H9 (cell line): Measurements from ENCODE around the gene FUT1. TPM values are rescaled to one million over a fixed set of nuclear protein-coding genes. Genes with fewer than 3 reads are reported as not detected.

Source experiments
- DNase-seq: peaks from one replicate; pipeline ENCODE4 v3.0.0-alpha.2; 2017
- H2AFZ ChIP-seq: one replicate; pipeline ENCODE4 v1.6.1; 2013; ENCODE audit warnings: mild to moderate bottlenecking, low read length, control low read depth, moderate library complexity
- H2AK5ac ChIP-seq: 2 replicates; pipeline ENCODE4 v1.6.1; 2013; ENCODE audit warnings: low read length, control low read depth, mixed read lengths; ENCODE audit not compliant: insufficient read length
- H2BK120ac ChIP-seq: one replicate; pipeline ENCODE4 v1.6.1; 2013; ENCODE audit warnings: low read depth, mild to moderate bottlenecking, low read length, control low read depth, inconsistent platforms; ENCODE audit not compliant: poor library complexity, severe bottlenecking
- H2BK12ac ChIP-seq: 2 replicates; pipeline ENCODE4 v1.6.1; 2013; ENCODE audit warnings: low read length, control low read depth, mixed read lengths, low read depth; ENCODE audit not compliant: insufficient read length
- H2BK15ac ChIP-seq: 2 replicates; pipeline ENCODE4 v1.6.1; 2013; ENCODE audit warnings: low read depth, low read length, control low read depth
- H2BK20ac ChIP-seq: one replicate; pipeline ENCODE4 v1.6.1; 2013; ENCODE audit warnings: low read depth, mild to moderate bottlenecking, low read length, control low read depth, inconsistent platforms; ENCODE audit not compliant: poor library complexity, severe bottlenecking
- H2BK5ac ChIP-seq: 2 replicates; pipeline ENCODE4 v1.6.1; 2013; ENCODE audit warnings: low read length, control low read depth, mixed read lengths; ENCODE audit not compliant: insufficient read length
- H3K14ac ChIP-seq: 2 replicates; pipeline ENCODE4 v1.6.1; 2013; ENCODE audit warnings: low read length, control low read depth; ENCODE audit not compliant: insufficient read depth
- H3K18ac ChIP-seq: 2 replicates; pipeline ENCODE4 v1.6.1; 2013; ENCODE audit warnings: low read depth, mild to moderate bottlenecking, mixed read lengths, low read length, control low read depth; ENCODE audit not compliant: insufficient read length
- H3K23ac ChIP-seq: 2 replicates; pipeline ENCODE4 v1.6.1; 2013; ENCODE audit warnings: low read length, control low read depth, mixed read lengths, low read depth; ENCODE audit not compliant: insufficient read length
- H3K23me2 ChIP-seq: 2 replicates; pipeline ENCODE4 v1.6.1; 2013; ENCODE audit warnings: low read depth, mild to moderate bottlenecking, mixed read lengths, low read length, control low read depth; ENCODE audit not compliant: insufficient read length, poor library complexity, severe bottlenecking
- H3K27ac ChIP-seq: 2 replicates; pipeline ENCODE4 v1.5.1; 2013; ENCODE audit warnings: low read length, control low read depth, mixed read lengths, low read depth; ENCODE audit not compliant: insufficient read length
- H3K27me3 ChIP-seq: 2 replicates; pipeline ENCODE4 v1.6.1; 2013; ENCODE audit warnings: low read length, control low read depth, inconsistent platforms; ENCODE audit not compliant: insufficient read depth
- H3K4ac ChIP-seq: 2 replicates; pipeline ENCODE4 v1.6.1; 2013; ENCODE audit warnings: low read depth, mild to moderate bottlenecking, control low read depth, inconsistent platforms, low read length, moderate library complexity
- H3K4me1 ChIP-seq: 2 replicates; pipeline ENCODE4 v1.6.1; 2013; ENCODE audit warnings: low read length, control low read depth, inconsistent platforms; ENCODE audit not compliant: insufficient read depth
- H3K4me2 ChIP-seq: 2 replicates; pipeline ENCODE4 v1.6.1; 2013; ENCODE audit warnings: low read length, control low read depth, mixed read lengths; ENCODE audit not compliant: insufficient read length, insufficient read depth
- H3K56ac ChIP-seq: 2 replicates; pipeline ENCODE4 v1.6.1; 2013; ENCODE audit warnings: low read depth, mild to moderate bottlenecking, mixed read lengths, low read length, control low read depth; ENCODE audit not compliant: insufficient read length
- H3K79me1 ChIP-seq: 2 replicates; pipeline ENCODE4 v1.6.1; 2013; ENCODE audit warnings: low read depth, mild to moderate bottlenecking, moderate library complexity, low read length, control low read depth, inconsistent platforms; ENCODE audit not compliant: insufficient read depth, poor library complexity, severe bottlenecking
- H3K79me2 ChIP-seq: 2 replicates; pipeline ENCODE4 v1.6.1; 2013; ENCODE audit warnings: low read length, control low read depth, inconsistent platforms; ENCODE audit not compliant: insufficient read depth
- H3K9ac ChIP-seq: 2 replicates; pipeline ENCODE4 v1.6.1; 2013; ENCODE audit warnings: low read length, control low read depth, mixed read lengths; ENCODE audit not compliant: insufficient read length; ENCODE audit errors: extremely low read depth
- H3K9me3 ChIP-seq: one replicate; pipeline ENCODE4 v1.6.1; 2013; ENCODE audit warnings: low read depth, low read length, inconsistent platforms; ENCODE audit not compliant: control insufficient read depth
- H3T11ph ChIP-seq: one replicate; pipeline ENCODE4 v1.6.1; 2013; ENCODE audit warnings: mild to moderate bottlenecking, low read length, control low read depth, inconsistent platforms
- H4K20me1 ChIP-seq: one replicate; pipeline ENCODE4 v1.6.1; 2013; ENCODE audit not compliant: control insufficient read depth, insufficient read length, insufficient read depth
- H4K5ac ChIP-seq: 2 replicates; pipeline ENCODE4 v1.6.1; 2013; ENCODE audit warnings: low read depth, mild to moderate bottlenecking, mixed read lengths, low read length, control low read depth; ENCODE audit not compliant: insufficient read length
- H4K8ac ChIP-seq: replicated peaks from 2 replicates; pipeline ENCODE4 v1.6.1; 2013; ENCODE audit warnings: low read length, control low read depth, mixed read lengths, low read depth; ENCODE audit not compliant: insufficient read length
- H4K91ac ChIP-seq: 2 replicates; pipeline ENCODE4 v1.6.1; 2013; ENCODE audit warnings: low read depth, mild to moderate bottlenecking, moderate library complexity, mixed read lengths, low read length, control low read depth; ENCODE audit not compliant: insufficient read length
- H3K27ac Mint-ChIP-seq, 3 experiments: 2 replicates in 2 of 3; 3 replicates in 1 of 3; pipeline ENCODE4 v1.8.0; 2020 to 2021; ENCODE audit warnings: mixed read lengths in 3 of 3, mild to moderate bottlenecking in 1 of 3, moderate library complexity in 1 of 3
- H3K27me3 Mint-ChIP-seq: 2 replicates; pipeline ENCODE4 v1.8.0; 2021; ENCODE audit warnings: low read depth, mild to moderate bottlenecking, moderate library complexity, mixed read lengths
- H3K36me3 Mint-ChIP-seq, 3 experiments: 2 replicates in 2 of 3; 3 replicates in 1 of 3; pipeline ENCODE4 v1.8.0; 2020 to 2021; ENCODE audit warnings: low read depth in 3 of 3, mixed read lengths in 3 of 3; ENCODE audit not compliant: insufficient read depth in 1 of 3
- H3K4me1 Mint-ChIP-seq, 2 experiments: 2 replicates each; pipeline ENCODE4 v1.8.0; 2020; ENCODE audit warnings: mixed read lengths in 2 of 2
- H3K4me3 Mint-ChIP-seq, 2 experiments: 2 replicates in 1 of 2; 3 replicates in 1 of 2; pipeline ENCODE4 v1.8.0; 2020 to 2021; ENCODE audit warnings: mild to moderate bottlenecking in 2 of 2, mixed read lengths in 2 of 2, moderate library complexity in 1 of 2
- H3K9me3 Mint-ChIP-seq, 2 experiments: 2 replicates in 1 of 2; 3 replicates in 1 of 2; pipeline ENCODE4 v1.8.0; 2020; ENCODE audit warnings: mild to moderate bottlenecking in 2 of 2, mixed read lengths in 2 of 2, moderate library complexity in 1 of 2
- CTCF ChIP-seq: fragments of 200-600 bp; sonication (generic); conservative IDR thresholded peaks from 3 replicates; pipeline ENCODE4 v1.8.0; 2021; ENCODE audit warnings: antibody characterized with exemption, mild to moderate bottlenecking
- WGBS: extraction: QIAGEN DNeasy Blood & Tissue Kit; methylation state at CpG from one replicate; pipeline ENCODE4 v1.1.7; 2013; ENCODE audit warnings: missing lambda C conversion rate, low lambda C conversion rate, mixed read lengths; ENCODE audit not compliant: insufficient read length; ENCODE audit errors: extremely low coverage; 5-methylcytosine and 5-hydroxymethylcytosine counted together
- total RNA-seq: library from RNA; stranded (reverse); gene quantifications from 2 replicates; pipeline ENCODE4 v1.2.1, GENCODE V29; 2021

Gene FUT1
- total RNA-seq, 1 experiment from 2014 or later: 16.1 TPM

GRCh38 chr19:48705431-48705830, 47.0 kb downstream of the FUT1 start:
- Histone ChIP-seq H3K27ac (no peak overlapping the region), H3K9me3 (no peaks in the 10 kb centered on the region), H2BK12ac (no peak overlapping the region), H3K23ac (no peak overlapping the region), H2BK15ac (no peak overlapping the region), H3K79me1 (no peaks in the 10 kb centered on the region), H3K4me2 (no peak overlapping the region), H3K56ac (no peak overlapping the region), H3K4ac (no peak overlapping the region), H4K5ac (no peak overlapping the region), H4K8ac (no peak overlapping the region), H4K91ac (no peak overlapping the region), H2BK20ac (no peak overlapping the region), H3K14ac (no peak overlapping the region), H3K79me2 (no peaks in the 10 kb centered on the region), H3K27me3 (no peaks in the 10 kb centered on the region), H2BK120ac (no peak overlapping the region), H3K23me2 (no peaks in the 10 kb centered on the region), H3K18ac (no peak overlapping the region), H3K9ac (no peak overlapping the region), H2AK5ac (no peak overlapping the region), H4K20me1 (no peaks in the 10 kb centered on the region), H3K4me1 (no peaks in the 10 kb centered on the region; the same call in 1 of the 2 replicates), H3T11ph (no peak overlapping the region), H2BK5ac (no peak overlapping the region), H2AFZ (no peak overlapping the region)
- TF ChIP-seq CTCF: no peak
- H3K9me3 Mint-ChIP-seq: peaks cover 2 to 4% of the 10 kb centered on the region in 2 experiments; a peak in 4 of 5 replicates
- peaks cover 7 to 8% of the 10 kb centered on the region in 2 experiments for H3K4me1 Mint-ChIP-seq
- WGBS: no CpG with 5 or more reads among the region's 2 CpGs
- H3K36me3 Mint-ChIP-seq: peaks cover 26 to 35% (median 33%) of the 10 kb centered on the region in 3 experiments
- DNase-seq: no peak
- H3K27ac Mint-ChIP-seq: no peak overlapping the region
- H3K4me3 Mint-ChIP-seq: no peak overlapping the region
- H3K27me3 Mint-ChIP-seq: peaks cover 2% of the 10 kb centered on the region; the same call in 1 of the 2 replicates
